HepG2 (cell line): ENCODE data around the gene SLC34A3. TPM values are rescaled to one million over a fixed set of nuclear protein-coding genes. Genes with fewer than 3 reads are reported as not detected.

Source experiments
- CEBPG ChIP-seq: IDR thresholded peaks from 2 replicates; pipeline ENCODE4 v1.6.1; 2016
- CENPX ChIP-seq: sonication (generic); formaldehyde crosslinking; IDR thresholded peaks from 2 replicates; pipeline ENCODE4 v1.9.0; 2021; ENCODE audit warnings: mild to moderate bottlenecking, missing genetic modification reagents, moderate library complexity
- DRAP1 ChIP-seq: IDR thresholded peaks from 2 replicates; pipeline ENCODE4 v1.6.1; 2016; ENCODE audit warnings: missing genetic modification reagents, missing compliant biosample characterization
- ERF ChIP-seq: IDR thresholded peaks from 2 replicates; pipeline ENCODE4 v1.6.1; 2018; ENCODE audit warnings: missing biosample characterization, missing genetic modification reagents
- JDP2 ChIP-seq: sonication (generic); formaldehyde crosslinking; IDR thresholded peaks from 2 replicates; pipeline ENCODE4 v1.8.1; 2022; ENCODE audit warnings: missing genetic modification reagents, borderline replicate concordance
- MTERF4 ChIP-seq: sonication (generic); formaldehyde crosslinking; IDR thresholded peaks from 2 replicates; pipeline ENCODE4 v1.8.0; 2023; ENCODE audit warnings: mild to moderate bottlenecking, missing genetic modification reagents
- ONECUT2 ChIP-seq: sonication (generic); formaldehyde crosslinking; IDR thresholded peaks from 2 replicates; pipeline ENCODE4 v1.4.0; 2020; ENCODE audit warnings: missing genetic modification reagents
- RXRA ChIP-seq: sonication (generic); formaldehyde crosslinking; IDR thresholded peaks from 2 replicates; pipeline ENCODE4 v1.5.1; 2020; ENCODE audit warnings: missing genetic modification reagents
- RXRB ChIP-seq: IDR thresholded peaks from 2 replicates; pipeline ENCODE4 v1.6.1; 2016; ENCODE audit warnings: borderline replicate concordance, missing genetic modification reagents, missing compliant biosample characterization
- SMAD1 ChIP-seq: sonication (generic); formaldehyde crosslinking; IDR thresholded peaks from 2 replicates; pipeline ENCODE4 v1.4.0; 2020; ENCODE audit warnings: missing genetic modification reagents, low read depth, mild to moderate bottlenecking, borderline replicate concordance
- SNAPC5 ChIP-seq: sonication (generic); formaldehyde crosslinking; IDR thresholded peaks from 2 replicates; pipeline ENCODE4 v1.8.1; 2023; ENCODE audit warnings: mild to moderate bottlenecking, missing genetic modification reagents, borderline replicate concordance
- SNRNP70 ChIP-seq: fragments of 200-400 bp; formaldehyde crosslinking; IDR thresholded peaks from 2 replicates; pipeline ENCODE4 v1.6.1; 2017; ENCODE audit warnings: mild to moderate bottlenecking, low read depth, low read length, moderate library complexity
- SRY ChIP-seq: sonication (generic); formaldehyde crosslinking; IDR thresholded peaks from 2 replicates; pipeline ENCODE4 v1.8.0; 2022; ENCODE audit warnings: mild to moderate bottlenecking, missing genetic modification reagents
- ZC3H4 ChIP-seq: sonication (generic); formaldehyde crosslinking; IDR thresholded peaks from 2 replicates; pipeline ENCODE4 v1.4.0; 2020; ENCODE audit warnings: missing genetic modification reagents, borderline replicate concordance
- ZNF136 ChIP-seq: sonication (generic); formaldehyde crosslinking; IDR thresholded peaks from 2 replicates; pipeline ENCODE4 v1.8.1; 2022; ENCODE audit warnings: low read depth, mild to moderate bottlenecking, moderate library complexity, missing genetic modification reagents
- ZNF18 ChIP-seq: sonication (generic); formaldehyde crosslinking; IDR thresholded peaks from 2 replicates; pipeline ENCODE4 v1.8.0; 2022; ENCODE audit warnings: mild to moderate bottlenecking, missing genetic modification reagents; ENCODE audit not compliant: insufficient replicate concordance
- ZNF329 ChIP-seq: sonication (generic); formaldehyde crosslinking; IDR thresholded peaks from 2 replicates; pipeline ENCODE4 v1.9.0; 2021; ENCODE audit warnings: low read depth, mild to moderate bottlenecking, missing genetic modification reagents
- ZNF333 ChIP-seq: sonication (generic); formaldehyde crosslinking; IDR thresholded peaks from 2 replicates; pipeline ENCODE4 v1.4.0; 2020; ENCODE audit warnings: mild to moderate bottlenecking, missing genetic modification reagents, borderline replicate concordance
- ZNF891 ChIP-seq: sonication (generic); formaldehyde crosslinking; IDR thresholded peaks from 2 replicates; pipeline ENCODE4 v1.5.0; 2020; ENCODE audit warnings: mild to moderate bottlenecking, missing genetic modification reagents
- polyA plus RNA-seq, 8 experiments: library from polyadenylated mRNA; depleted of rRNA in 3 of 8; stranded (reverse) in 7 of 8; unstranded in 1 of 8; fragments of >200 nt; fragmentation: Illumina TruSeq in 4 of 8; extraction: Trizol in 4 of 8; gene quantifications; 2 replicates each; pipeline versions ENCODE4 v1.2.1 to v1.2.3, GENCODE V29; 2011 to 2016; ENCODE audit warnings: low read depth in 4 of 8, missing spikeins in 1 of 8, mixed read lengths in 1 of 8; ENCODE audit not compliant: insufficient read depth in 1 of 8
- total RNA-seq, 5 experiments: library from RNA; depleted of rRNA; stranded (reverse); fragments of >200 nt; fragmentation: Illumina TruSeq; extraction: Trizol; gene quantifications; 2 replicates each; pipeline ENCODE4 v1.2.3, GENCODE V29; 2016; ENCODE audit warnings: low read depth in 1 of 5
- TF ChIP-seq, protein P1 (sequence below): sonication (generic); formaldehyde crosslinking; IDR thresholded peaks from 2 replicates; pipeline ENCODE4 v1.4.0; 2020; ENCODE audit warnings: missing genetic modification reagents, borderline replicate concordance
- TF ChIP-seq, protein P2 (sequence below): sonication (generic); formaldehyde crosslinking; IDR thresholded peaks from 2 replicates; pipeline ENCODE4 v1.5.0; 2020; ENCODE audit warnings: mild to moderate bottlenecking, missing genetic modification reagents

SLC34A3 gene
- total and polyA plus RNA-seq, 2 of the 13 experiments (the other 11 are each of a cell fraction or from before 2014, with no cell fraction given): 0.07 to 1.0 TPM

GRCh38 chr9:137240841-137241489, 10.3 kb downstream of the SLC34A3 start, which contains the start of gene TUBB4B (continued):
- TF ChIP-seq RXRA (CRISPR knock-in tag): no peak
- TF ChIP-seq ZC3H4 (CRISPR knock-in tag): peak; percentile 65; the same call in 1 of the 2 replicates
- 0 out of 2 replicates have a peak, but pooled peaks have one; percentile 76 for TF ChIP-seq SNAPC5
- TF ChIP-seq, protein P1, sequence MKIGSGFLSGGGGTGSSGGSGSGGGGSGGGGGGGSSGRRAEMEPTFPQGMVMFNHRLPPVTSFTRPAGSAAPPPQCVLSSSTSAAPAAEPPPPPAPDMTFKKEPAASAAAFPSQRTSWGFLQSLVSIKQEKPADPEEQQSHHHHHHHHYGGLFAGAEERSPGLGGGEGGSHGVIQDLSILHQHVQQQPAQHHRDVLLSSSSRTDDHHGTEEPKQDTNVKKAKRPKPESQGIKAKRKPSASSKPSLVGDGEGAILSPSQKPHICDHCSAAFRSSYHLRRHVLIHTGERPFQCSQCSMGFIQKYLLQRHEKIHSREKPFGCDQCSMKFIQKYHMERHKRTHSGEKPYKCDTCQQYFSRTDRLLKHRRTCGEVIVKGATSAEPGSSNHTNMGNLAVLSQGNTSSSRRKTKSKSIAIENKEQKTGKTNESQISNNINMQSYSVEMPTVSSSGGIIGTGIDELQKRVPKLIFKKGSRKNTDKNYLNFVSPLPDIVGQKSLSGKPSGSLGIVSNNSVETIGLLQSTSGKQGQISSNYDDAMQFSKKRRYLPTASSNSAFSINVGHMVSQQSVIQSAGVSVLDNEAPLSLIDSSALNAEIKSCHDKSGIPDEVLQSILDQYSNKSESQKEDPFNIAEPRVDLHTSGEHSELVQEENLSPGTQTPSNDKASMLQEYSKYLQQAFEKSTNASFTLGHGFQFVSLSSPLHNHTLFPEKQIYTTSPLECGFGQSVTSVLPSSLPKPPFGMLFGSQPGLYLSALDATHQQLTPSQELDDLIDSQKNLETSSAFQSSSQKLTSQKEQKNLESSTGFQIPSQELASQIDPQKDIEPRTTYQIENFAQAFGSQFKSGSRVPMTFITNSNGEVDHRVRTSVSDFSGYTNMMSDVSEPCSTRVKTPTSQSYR (CRISPR knock-in tag): peak; percentile 48; the same call in 1 of the 2 replicates
- TF ChIP-seq ZNF333 (CRISPR knock-in tag): no peak
- no peak for TF ChIP-seq ZNF136 (CRISPR knock-in tag)
- no peak for TF ChIP-seq CENPX
- no peak for TF ChIP-seq SMAD1 (CRISPR knock-in tag)
- TF ChIP-seq CEBPG (CRISPR knock-in tag): no peak
- TF ChIP-seq ZNF18: peak; percentile 54
- TF ChIP-seq JDP2 (CRISPR knock-in tag): peak; percentile 65
- TF ChIP-seq ZNF891 (CRISPR knock-in tag): peak; percentile 81; the same call in 1 of the 2 replicates
- TF ChIP-seq ZNF329 (CRISPR knock-in tag): peak; percentile 73; the same call in 1 of the 2 replicates
- TF ChIP-seq, protein P2, sequence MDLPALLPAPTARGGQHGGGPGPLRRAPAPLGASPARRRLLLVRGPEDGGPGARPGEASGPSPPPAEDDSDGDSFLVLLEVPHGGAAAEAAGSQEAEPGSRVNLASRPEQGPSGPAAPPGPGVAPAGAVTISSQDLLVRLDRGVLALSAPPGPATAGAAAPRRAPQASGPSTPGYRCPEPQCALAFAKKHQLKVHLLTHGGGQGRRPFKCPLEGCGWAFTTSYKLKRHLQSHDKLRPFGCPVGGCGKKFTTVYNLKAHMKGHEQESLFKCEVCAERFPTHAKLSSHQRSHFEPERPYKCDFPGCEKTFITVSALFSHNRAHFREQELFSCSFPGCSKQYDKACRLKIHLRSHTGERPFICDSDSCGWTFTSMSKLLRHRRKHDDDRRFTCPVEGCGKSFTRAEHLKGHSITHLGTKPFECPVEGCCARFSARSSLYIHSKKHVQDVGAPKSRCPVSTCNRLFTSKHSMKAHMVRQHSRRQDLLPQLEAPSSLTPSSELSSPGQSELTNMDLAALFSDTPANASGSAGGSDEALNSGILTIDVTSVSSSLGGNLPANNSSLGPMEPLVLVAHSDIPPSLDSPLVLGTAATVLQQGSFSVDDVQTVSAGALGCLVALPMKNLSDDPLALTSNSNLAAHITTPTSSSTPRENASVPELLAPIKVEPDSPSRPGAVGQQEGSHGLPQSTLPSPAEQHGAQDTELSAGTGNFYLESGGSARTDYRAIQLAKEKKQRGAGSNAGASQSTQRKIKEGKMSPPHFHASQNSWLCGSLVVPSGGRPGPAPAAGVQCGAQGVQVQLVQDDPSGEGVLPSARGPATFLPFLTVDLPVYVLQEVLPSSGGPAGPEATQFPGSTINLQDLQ: peak; percentile 52; the same call in 1 of the 2 replicates
- TF ChIP-seq DRAP1 (CRISPR knock-in tag): peak; percentile 97
- peak; percentile 39; the same call in 1 of the 2 replicates for TF ChIP-seq ERF (CRISPR knock-in tag)
- TF ChIP-seq MTERF4 (CRISPR knock-in tag): no peak
- peak; percentile 47; the same call in 1 of the 2 replicates for TF ChIP-seq RXRB (CRISPR knock-in tag)
- no peak for TF ChIP-seq SNRNP70
- peak; percentile 27; the same call in 1 of the 2 replicates for TF ChIP-seq SRY (CRISPR knock-in tag)
- TF ChIP-seq ONECUT2: 0 out of 2 replicates have a peak, but pooled peaks have one; percentile 47
